Liver (tissue), 9 donors: ENCODE measurements around the gene AIPL1. TPM values are rescaled to one million over a fixed set of nuclear protein-coding genes. Genes with fewer than 3 reads are reported as not detected.

Experiments used
- DNase-seq: peaks from one replicate; pipeline ENCODE4 v3.0.0-alpha.2; 2017; ENCODE audit warnings: low spot score
- H3K27ac ChIP-seq, 2 donors: one replicate each; pipeline ENCODE4 v1.7.0; 2013; ENCODE audit warnings: inconsistent platforms in 2 of 2, low read length in 2 of 2, control low read depth in 1 of 2, low read depth in 1 of 2, mild to moderate bottlenecking in 1 of 2
- H3K27me3 ChIP-seq, 4 donors: one replicate each; pipeline versions ENCODE4 v1.6.1 to v1.7.0; 2013; ENCODE audit warnings: low read length in 3 of 4, inconsistent platforms in 1 of 4, mild to moderate bottlenecking in 1 of 4, moderate library complexity in 1 of 4; ENCODE audit not compliant: control insufficient read depth in 4 of 4, insufficient read depth in 4 of 4
- H3K36me3 ChIP-seq, 4 donors: one replicate each; pipeline versions ENCODE4 v1.6.1 to v1.7.0; 2013; ENCODE audit warnings: low read length in 3 of 4, mild to moderate bottlenecking in 3 of 4, low read depth in 1 of 4, moderate library complexity in 1 of 4; ENCODE audit not compliant: control insufficient read depth in 4 of 4, insufficient read depth in 3 of 4
- H3K4me1 ChIP-seq, 4 donors: one replicate each; pipeline versions ENCODE4 v1.6.1 to v1.7.0; 2013; ENCODE audit warnings: low read length in 3 of 4, mild to moderate bottlenecking in 3 of 4, moderate library complexity in 1 of 4; ENCODE audit not compliant: control insufficient read depth in 4 of 4, insufficient read depth in 4 of 4
- H3K4me3 ChIP-seq, 3 donors: one replicate each; pipeline versions ENCODE4 v1.6.1 to v1.7.0; 2013; ENCODE audit warnings: low read length in 3 of 3, control low read depth in 1 of 3, low read depth in 1 of 3, mild to moderate bottlenecking in 1 of 3
- H3K9ac ChIP-seq, 2 donors: one replicate each; pipeline ENCODE4 v1.7.0; 2013; ENCODE audit warnings: low read length in 2 of 2, mild to moderate bottlenecking in 2 of 2, moderate library complexity in 2 of 2, control low read depth in 1 of 2, low read depth in 1 of 2
- H3K9me3 ChIP-seq, 4 donors: one replicate each; pipeline versions ENCODE4 v1.6.1 to v1.7.0; 2013; ENCODE audit warnings: low read length in 3 of 4; ENCODE audit not compliant: control insufficient read depth in 4 of 4
- EGR1 ChIP-seq, 2 donors: IDR thresholded peaks; 2 replicates each; pipeline ENCODE4 v1.6.1; 2016 to 2018; ENCODE audit warnings: antibody characterized with exemption in 2 of 2, low read depth in 2 of 2
- FOXA1 ChIP-seq: IDR thresholded peaks from 2 replicates; pipeline ENCODE4 v1.6.1; 2016; ENCODE audit warnings: antibody characterized with exemption
- FOXA2 ChIP-seq: IDR thresholded peaks from 2 replicates; pipeline ENCODE4 v1.6.1; 2016; ENCODE audit warnings: antibody characterized with exemption
- GABPA ChIP-seq, 2 donors: IDR thresholded peaks in 1 of 2; conservative IDR thresholded peaks in 1 of 2; 2 replicates each; pipeline ENCODE4 v1.6.1; 2016; ENCODE audit warnings: antibody characterized with exemption in 2 of 2, mild to moderate bottlenecking in 1 of 2, moderate library complexity in 1 of 2
- HNF4A ChIP-seq, 2 donors: conservative IDR thresholded peaks; 2 replicates each; pipeline ENCODE4 v1.6.1; 2016; ENCODE audit warnings: antibody characterized with exemption in 2 of 2, mild to moderate bottlenecking in 2 of 2
- HNF4G ChIP-seq: IDR thresholded peaks from 2 replicates; pipeline ENCODE4 v1.6.1; 2016; ENCODE audit warnings: antibody characterized with exemption
- JUND ChIP-seq, 2 donors: IDR thresholded peaks; 2 replicates each; pipeline ENCODE4 v1.6.1; 2016; ENCODE audit warnings: antibody characterized with exemption in 2 of 2
- NR2F2 ChIP-seq: IDR thresholded peaks from 2 replicates; pipeline ENCODE4 v1.6.1; 2016; ENCODE audit warnings: antibody characterized with exemption
- RAD21 ChIP-seq, 2 donors: IDR thresholded peaks; 2 replicates each; pipeline ENCODE4 v1.6.1; 2016; ENCODE audit warnings: antibody characterized with exemption in 2 of 2, mild to moderate bottlenecking in 2 of 2
- RXRA ChIP-seq, 2 donors: IDR thresholded peaks; 2 replicates each; pipeline ENCODE4 v1.6.1; 2017 to 2018; ENCODE audit warnings: antibody characterized with exemption in 2 of 2, mild to moderate bottlenecking in 1 of 2
- SP1 ChIP-seq: IDR thresholded peaks from 2 replicates; pipeline ENCODE4 v1.6.1; 2018; ENCODE audit warnings: antibody characterized with exemption, mild to moderate bottlenecking
- TAF1 ChIP-seq: conservative IDR thresholded peaks from 2 replicates; pipeline ENCODE4 v1.6.1; 2016; ENCODE audit warnings: antibody characterized with exemption, mild to moderate bottlenecking
- YY1 ChIP-seq: IDR thresholded peaks from 2 replicates; pipeline ENCODE4 v1.6.1; 2016; ENCODE audit warnings: antibody characterized with exemption, mild to moderate bottlenecking
- ZBTB33 ChIP-seq: IDR thresholded peaks from 2 replicates; pipeline ENCODE4 v1.6.1; 2016; ENCODE audit warnings: antibody characterized with exemption
- WGBS: extraction: QIAGEN DNeasy Blood & Tissue Kit; methylation state at CpG from one replicate; pipeline ENCODE4 v1.1.7; 2013; 5-methylcytosine and 5-hydroxymethylcytosine counted together
- polyA plus RNA-seq, 2 donors: library from polyadenylated mRNA; stranded (reverse) in 1 of 2; unstranded in 1 of 2; fragments of 200-250 nt in 1 of 2; fragments of >200 nt in 1 of 2; fragmentation: Nextera tagmentation in 1 of 2; extraction: Ambion mirVana in 1 of 2; gene quantifications; one replicate each; pipeline versions ENCODE4 v1.2.1 to v1.2.3, GENCODE V29; 2013 to 2015
- total RNA-seq, 2 donors: library from RNA; depleted of rRNA; stranded (reverse); fragments of >200 nt; gene quantifications; one replicate each; pipeline ENCODE4 v1.2.3, GENCODE V29; 2014
- TF ChIP-seq, protein P1 (sequence below): IDR thresholded peaks from 2 replicates; pipeline ENCODE4 v1.6.1; 2016; ENCODE audit warnings: antibody characterized with exemption
- TF ChIP-seq, protein P2 (sequence below): fragments of 150-350 bp; IDR thresholded peaks from 2 replicates; pipeline ENCODE4 v1.5.1; 2017; ENCODE audit warnings: improper control_type of control experiment, low read depth, low read length; ENCODE audit not compliant: missing input control
- TF ChIP-seq, protein P3 (sequence below): IDR thresholded peaks from 2 replicates; pipeline ENCODE4 v1.6.1; 2016; ENCODE audit warnings: antibody characterized with exemption
- TF ChIP-seq, protein P4 (sequence below): IDR thresholded peaks from 2 replicates; pipeline ENCODE4 v1.6.1; 2016; ENCODE audit warnings: antibody characterized with exemption, mild to moderate bottlenecking
- donor health status: healthy.
- donor health status: healthy.
- donor health status: healthy.
- donor health status: healthy.
- donor health status: healthy.

AIPL1 gene
- total and polyA plus RNA-seq, 4 donors, result not detected

DNA sequence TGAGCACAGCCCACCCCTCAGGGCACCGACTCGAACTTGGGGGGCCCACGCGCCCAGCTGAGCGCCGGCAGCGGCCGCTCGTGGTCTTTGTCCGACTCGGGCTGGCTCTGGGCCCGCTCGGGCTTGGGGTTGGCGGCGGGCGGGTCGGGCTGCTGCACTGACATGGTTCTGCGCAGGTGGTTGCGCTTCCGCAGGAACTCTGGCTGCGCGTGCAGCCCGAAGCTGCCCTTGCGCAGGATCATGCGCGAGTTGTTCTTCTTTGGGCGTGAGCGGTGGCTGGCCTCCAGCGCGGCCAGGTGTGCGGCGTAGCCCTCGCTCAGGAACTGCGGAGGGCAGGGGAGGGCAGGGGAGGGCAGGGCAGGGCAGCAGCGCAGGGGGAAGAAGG is 20.4 kb upstream of the AIPL1 start:
- WGBS, result 9% methylated on average over 35 of the region's 35 CpGs
- no peak overlapping the region for H3K4me3 ChIP-seq
- no peak overlapping the region for H3K27ac ChIP-seq
- H3K27me3 ChIP-seq, result peaks cover 0 to 2% (median 0%) of the 10 kb centered on the region in 4 donors
- no peak for TF ChIP-seq JUND (IDR thresholded peaks at IDR 0.05)
- TF ChIP-seq RXRA (IDR thresholded peaks at IDR 0.05), result no peak
- no peak for TF ChIP-seq TAF1
- TF ChIP-seq HNF4A (conservative IDR thresholded peaks at IDR 0.05), result no peak
- TF ChIP-seq RAD21 (IDR thresholded peaks at IDR 0.05), result no peak
- TF ChIP-seq, protein P1, sequence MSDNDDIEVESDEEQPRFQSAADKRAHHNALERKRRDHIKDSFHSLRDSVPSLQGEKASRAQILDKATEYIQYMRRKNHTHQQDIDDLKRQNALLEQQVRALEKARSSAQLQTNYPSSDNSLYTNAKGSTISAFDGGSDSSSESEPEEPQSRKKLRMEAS, result no peak
- no peak overlapping the region for H3K9ac ChIP-seq
- no peak for DNase-seq
- peaks cover 0 to 5% (median 1%) of the 10 kb centered on the region in 4 donors for H3K4me1 ChIP-seq
- H3K36me3 ChIP-seq, result no peaks in the 10 kb centered on the region
- H3K9me3 ChIP-seq, result no peaks in the 10 kb centered on the region

GRCh38 chr17:6454495-6455320 is 19.8 kb upstream of the AIPL1 start:
- H3K27ac ChIP-seq, result no peak overlapping the region
- H3K9me3 ChIP-seq, result no peaks in the 10 kb centered on the region
- no peaks in the 10 kb centered on the region for H3K36me3 ChIP-seq
- H3K9ac ChIP-seq, result no peak overlapping the region
- no peak overlapping the region for H3K4me3 ChIP-seq
- H3K4me1 ChIP-seq, result peaks cover 0 to 5% (median 1%) of the 10 kb centered on the region in 4 donors
- TF ChIP-seq GABPA (IDR thresholded peaks at IDR 0.05 in 1 of 2, conservative IDR thresholded peaks at IDR 0.05 in 1 of 2), result no peak
- TF ChIP-seq YY1, result no peak
- no peak for TF ChIP-seq RAD21 (IDR thresholded peaks at IDR 0.05)
- no peak for TF ChIP-seq RXRA (IDR thresholded peaks at IDR 0.05)
- TF ChIP-seq FOXA2, result no peak
- TF ChIP-seq NR2F2, result no peak
- TF ChIP-seq, protein P2, sequence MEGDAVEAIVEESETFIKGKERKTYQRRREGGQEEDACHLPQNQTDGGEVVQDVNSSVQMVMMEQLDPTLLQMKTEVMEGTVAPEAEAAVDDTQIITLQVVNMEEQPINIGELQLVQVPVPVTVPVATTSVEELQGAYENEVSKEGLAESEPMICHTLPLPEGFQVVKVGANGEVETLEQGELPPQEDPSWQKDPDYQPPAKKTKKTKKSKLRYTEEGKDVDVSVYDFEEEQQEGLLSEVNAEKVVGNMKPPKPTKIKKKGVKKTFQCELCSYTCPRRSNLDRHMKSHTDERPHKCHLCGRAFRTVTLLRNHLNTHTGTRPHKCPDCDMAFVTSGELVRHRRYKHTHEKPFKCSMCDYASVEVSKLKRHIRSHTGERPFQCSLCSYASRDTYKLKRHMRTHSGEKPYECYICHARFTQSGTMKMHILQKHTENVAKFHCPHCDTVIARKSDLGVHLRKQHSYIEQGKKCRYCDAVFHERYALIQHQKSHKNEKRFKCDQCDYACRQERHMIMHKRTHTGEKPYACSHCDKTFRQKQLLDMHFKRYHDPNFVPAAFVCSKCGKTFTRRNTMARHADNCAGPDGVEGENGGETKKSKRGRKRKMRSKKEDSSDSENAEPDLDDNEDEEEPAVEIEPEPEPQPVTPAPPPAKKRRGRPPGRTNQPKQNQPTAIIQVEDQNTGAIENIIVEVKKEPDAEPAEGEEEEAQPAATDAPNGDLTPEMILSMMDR, result no peak
- no peak for TF ChIP-seq ZBTB33
- no peak for TF ChIP-seq FOXA1
- no peak for TF ChIP-seq EGR1 (IDR thresholded peaks at IDR 0.05; ENCODE audit: low read depth in 2 of 2)
- TF ChIP-seq SP1, result no peak
- TF ChIP-seq JUND (IDR thresholded peaks at IDR 0.05), result no peak
- TF ChIP-seq, protein P3, sequence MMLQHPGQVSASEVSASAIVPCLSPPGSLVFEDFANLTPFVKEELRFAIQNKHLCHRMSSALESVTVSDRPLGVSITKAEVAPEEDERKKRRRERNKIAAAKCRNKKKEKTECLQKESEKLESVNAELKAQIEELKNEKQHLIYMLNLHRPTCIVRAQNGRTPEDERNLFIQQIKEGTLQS, result no peak
- TF ChIP-seq, protein P4, sequence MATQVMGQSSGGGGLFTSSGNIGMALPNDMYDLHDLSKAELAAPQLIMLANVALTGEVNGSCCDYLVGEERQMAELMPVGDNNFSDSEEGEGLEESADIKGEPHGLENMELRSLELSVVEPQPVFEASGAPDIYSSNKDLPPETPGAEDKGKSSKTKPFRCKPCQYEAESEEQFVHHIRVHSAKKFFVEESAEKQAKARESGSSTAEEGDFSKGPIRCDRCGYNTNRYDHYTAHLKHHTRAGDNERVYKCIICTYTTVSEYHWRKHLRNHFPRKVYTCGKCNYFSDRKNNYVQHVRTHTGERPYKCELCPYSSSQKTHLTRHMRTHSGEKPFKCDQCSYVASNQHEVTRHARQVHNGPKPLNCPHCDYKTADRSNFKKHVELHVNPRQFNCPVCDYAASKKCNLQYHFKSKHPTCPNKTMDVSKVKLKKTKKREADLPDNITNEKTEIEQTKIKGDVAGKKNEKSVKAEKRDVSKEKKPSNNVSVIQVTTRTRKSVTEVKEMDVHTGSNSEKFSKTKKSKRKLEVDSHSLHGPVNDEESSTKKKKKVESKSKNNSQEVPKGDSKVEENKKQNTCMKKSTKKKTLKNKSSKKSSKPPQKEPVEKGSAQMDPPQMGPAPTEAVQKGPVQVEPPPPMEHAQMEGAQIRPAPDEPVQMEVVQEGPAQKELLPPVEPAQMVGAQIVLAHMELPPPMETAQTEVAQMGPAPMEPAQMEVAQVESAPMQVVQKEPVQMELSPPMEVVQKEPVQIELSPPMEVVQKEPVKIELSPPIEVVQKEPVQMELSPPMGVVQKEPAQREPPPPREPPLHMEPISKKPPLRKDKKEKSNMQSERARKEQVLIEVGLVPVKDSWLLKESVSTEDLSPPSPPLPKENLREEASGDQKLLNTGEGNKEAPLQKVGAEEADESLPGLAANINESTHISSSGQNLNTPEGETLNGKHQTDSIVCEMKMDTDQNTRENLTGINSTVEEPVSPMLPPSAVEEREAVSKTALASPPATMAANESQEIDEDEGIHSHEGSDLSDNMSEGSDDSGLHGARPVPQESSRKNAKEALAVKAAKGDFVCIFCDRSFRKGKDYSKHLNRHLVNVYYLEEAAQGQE, result no peak
- no peak for TF ChIP-seq HNF4G
- H3K27me3 ChIP-seq, result peaks cover 0 to 2% (median 0%) of the 10 kb centered on the region in 4 donors
- DNase-seq, result no peak
- WGBS, result 43% methylated on average over 35 of the region's 35 CpGs
